ENCODE data around the gene SKAP2. TPM values are rescaled to one million over a fixed set of nuclear protein-coding genes. Genes with fewer than 3 reads are reported as not detected.

SKAP2 gene
- total and polyA plus RNA-seq, 10 of the 15 experiments (the other 5 are each of a cell fraction or from before 2014, with no cell fraction given): 10.9 to 40.6 (median 23.5) TPM

GRCh38 chr7:26681819-26682418 lies 182.5 kb downstream of the SKAP2 start (continued):
- TF ChIP-seq RUNX3 (IDR thresholded peaks at IDR 0.05; ENCODE audit: low read length) (peak; percentile 14; the same call in 1 of the 2 replicates), RELB (IDR thresholded peaks at IDR 0.05; ENCODE audit: low read depth) (peak; percentile 41; the same call in 1 of the 2 replicates), ZNF207 (IDR thresholded peaks at IDR 0.05; ENCODE audit: borderline replicate concordance) (no peak), STAT3 (IDR thresholded peaks at IDR 0.05; ENCODE audit: low read depth, low read length) (no peak)

GRCh38 chr7:26680587-26680986 lies 183.8 kb downstream of the SKAP2 start:
- no peak for FAIRE-seq
- ChIA-PET SMC1A (ENCODE audit: uncharacterized antibody, unreplicated experiment) (interaction anchor here (0.7 to 3.2 kb wide), 12 partner anchors 8 to 788 kb away, joined by 3 to 15 read pairs (median 4); no protein-coding TSS in a partner anchor), POLR2A (interaction anchor here (0.6 kb wide), 1 partner anchor 282 kb away, joined by 3 read pairs; no protein-coding TSS in a partner anchor)
- no peak for TF ChIP-seq REST (IDR thresholded peaks at IDR 0.05; ENCODE audit: low read depth, low read length)
- TF ChIP-seq FOXK2 (IDR thresholded peaks at IDR 0.05): no peak
- no peak for TF ChIP-seq ZSCAN29 (IDR thresholded peaks at IDR 0.05)
- no peak for TF ChIP-seq CHD2 (IDR thresholded peaks at IDR 0.05; ENCODE audit: borderline replicate concordance, low read depth, low read length)
- no peak for TF ChIP-seq TCF7 (IDR thresholded peaks at IDR 0.05; ENCODE audit: borderline replicate concordance)
- TF ChIP-seq SP1 (IDR thresholded peaks at IDR 0.05; ENCODE audit: low read depth, low read length): no peak
- no peak for TF ChIP-seq RAD21 (IDR thresholded peaks at IDR 0.05; ENCODE audit: insufficient read depth, low read depth, low read length)
- TF ChIP-seq IRF3 (IDR thresholded peaks at IDR 0.05): no peak
- TF ChIP-seq PAX8 (IDR thresholded peaks at IDR 0.05): no peak
- TF ChIP-seq WRNIP1 (IDR thresholded peaks at IDR 0.05; ENCODE audit: borderline replicate concordance, low read depth, low read length): no peak
- TF ChIP-seq JUND (IDR thresholded peaks at IDR 0.05; ENCODE audit: low read depth, low read length): no peak
- no peak for TF ChIP-seq ASH2L (IDR thresholded peaks at IDR 0.05; ENCODE audit: borderline replicate concordance, low read depth)
- TF ChIP-seq RBBP5 (conservative IDR thresholded peaks at IDR 0.05): no peak
- no peak for TF ChIP-seq NBN (IDR thresholded peaks at IDR 0.05)
- no peak for TF ChIP-seq SMC3 (IDR thresholded peaks at IDR 0.05; ENCODE audit: borderline replicate concordance, low read length)

More at GRCh38 chr7:26680587-26680986, 183.8 kb downstream of the SKAP2 start:
- Histone ChIP-seq H4K20me1 (ENCODE audit: control insufficient read depth, insufficient read depth) (no peaks in the 10 kb centered on the region), H3K9ac (ENCODE audit: control insufficient read depth, insufficient read depth, low read length) (no peak overlapping the region), H3K9me3 (replicated peaks; ENCODE audit: control insufficient read depth, insufficient read depth, low read length) (no peaks in the 10 kb centered on the region), H2AFZ (ENCODE audit: control insufficient read depth, low read depth, low read length) (no peak overlapping the region), H3K27ac (ENCODE audit: control insufficient read depth, insufficient read depth) (no peak overlapping the region), H3K4me1 (ENCODE audit: control insufficient read depth, insufficient read depth, low read length) (no peaks in the 10 kb centered on the region), H3K79me2 (ENCODE audit: control insufficient read depth, insufficient read depth, low read length) (no peaks in the 10 kb centered on the region), H3K4me2 (ENCODE audit: control insufficient read depth, insufficient read depth) (no peak overlapping the region), H3K36me3 (ENCODE audit: control insufficient read depth in 2 of 2, insufficient read depth in 2 of 2, low read length in 1 of 2) (no peaks in the 10 kb centered on the region), H3K27me3 (replicated peaks in 1 of 2; ENCODE audit: control insufficient read depth in 2 of 2, insufficient read depth in 2 of 2, low read length in 1 of 2) (no peaks in the 10 kb centered on the region), H3K4me3 (no peak overlapping the region)
- no TSS peak for BruUV-seq (replicated peaks)
- no peak for ATAC-seq
- in situ Hi-C loops (cut with MboI): no loop called here
- 96% methylated on average over 1 of the region's 1 CpG for WGBS (ENCODE audit: insufficient coverage, insufficient replicate concordance, low lambda C conversion rate, missing lambda C conversion rate)
- intact Hi-C loops (cut with micrococcal nuclease; ENCODE audit: unreplicated experiment): no loop called here
- CTCF ChIA-PET: interaction anchor here (0.7 to 4.8 kb wide), 20 partner anchors 11 to 788 kb away, joined by 3 to 100 read pairs (median 6); no protein-coding TSS in a partner anchor
- RAD21 ChIA-PET (ENCODE audit: unreplicated experiment): interaction anchor here (0.9 to 3.7 kb wide), 7 partner anchors 10 to 481 kb away, joined by 3 to 46 read pairs (median 5); no protein-coding TSS in a partner anchor
- no peak for DNase-seq (ENCODE audit: low read depth, low spot score)

Measured in GM12878 (cell line).